Left lung (tissue), 10 donors: ENCODE measurements around the gene MICU1. TPM values are rescaled to one million over a fixed set of nuclear protein-coding genes. Genes with fewer than 3 reads are reported as not detected.

Source experiments
- ATAC-seq: fragments of 200-7000 bp; cut with Tn5 transposase; one replicate; pipeline ENCODE4 v1.9.1; 2020; ENCODE audit warnings: moderate library complexity
- DNase-seq, 4 donors: peaks; one replicate each; pipeline ENCODE4 v3.0.0-alpha.2; 2013 to 2020
- H3K27ac ChIP-seq, 2 donors: fragments of 200-600 bp; sonication (generic) in 1 of 2; one replicate each; pipeline versions ENCODE4 v1.5.0 to v1.8.0; 2020 to 2021
- H3K27me3 ChIP-seq, 2 donors: fragments of 200-600 bp; sonication (generic) in 1 of 2; one replicate each; pipeline versions ENCODE4 v1.5.0 to v1.8.0; 2020 to 2021
- H3K36me3 ChIP-seq, 2 donors: fragments of 200-600 bp; sonication (generic) in 1 of 2; one replicate each; pipeline versions ENCODE4 v1.5.0 to v1.8.0; 2020 to 2021
- H3K4me1 ChIP-seq, 2 donors: fragments of 200-600 bp; one replicate each; pipeline ENCODE4 v1.8.0; 2021
- H3K4me3 ChIP-seq, 2 donors: fragments of 200-600 bp; sonication (generic) in 1 of 2; one replicate each; pipeline versions ENCODE4 v1.5.0 to v1.8.0; 2020 to 2021; ENCODE audit warnings: mild to moderate bottlenecking in 1 of 2
- H3K9me3 ChIP-seq, 2 donors: fragments of 200-600 bp; sonication (generic) in 1 of 2; one replicate each; pipeline versions ENCODE4 v1.5.0 to v1.8.0; 2020 to 2021
- intact Hi-C, 2 donors: fragments of 100-400 bp; cut with DNase I; formaldehyde crosslinking; loops; one replicate each; pipeline versions ENCODE4 v1.11.2 to v1.14.2; 2022
- polyA plus RNA-seq, 6 donors: library from polyadenylated mRNA; unstranded; fragments of 120-200 nt; gene quantifications; one replicate each; pipeline ENCODE4 v1.2.1, GENCODE V29; 2013; ENCODE audit not compliant: insufficient read length in 6 of 6
- total RNA-seq, 2 donors: library from RNA; stranded (reverse); fragmentation: NEBNext Ultra II Directional; extraction: Animal tissue kit (Norgen Biotek cat#: 25700); gene quantifications; one replicate each; pipeline ENCODE4 v1.2.1, GENCODE V29; 2021
- TF ChIP-seq, protein P1 (sequence below), 2 donors: fragments of 200-600 bp; sonication (generic) in 1 of 2; IDR thresholded peaks; one replicate each; pipeline versions ENCODE4 v1.5.0 to v1.8.0; 2021; ENCODE audit warnings: antibody characterized with exemption in 2 of 2
- donor health status: DM: no; HTN: yes; CAD: no.
- donor health status: DM: no; HTN: no; CAD: no.

MICU1 gene
- total and polyA plus RNA-seq, 8 donors: 49.8 to 67.4 (median 56.0) TPM

DNA sequence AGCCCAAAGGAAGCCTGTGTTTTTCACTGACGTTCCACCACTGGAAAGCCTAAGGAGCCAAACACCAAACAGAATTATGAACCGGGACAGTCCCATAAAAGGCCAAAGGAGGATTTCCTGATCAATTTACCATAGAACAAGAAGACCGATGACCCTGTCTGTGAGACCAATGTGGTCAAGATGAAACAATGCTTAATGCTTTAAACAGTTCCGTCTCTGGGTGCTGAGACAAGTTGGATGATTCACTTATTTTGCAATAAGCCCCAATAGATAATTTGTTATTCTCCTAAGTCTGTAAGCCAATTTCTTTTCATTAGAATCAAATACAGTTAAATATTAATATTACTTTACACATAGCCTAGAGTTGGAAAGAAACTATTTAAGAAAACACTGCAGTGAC is 134.9 kb downstream of the MICU1 start:
- H3K9me3 ChIP-seq: no peaks in the 10 kb centered on the region
- H3K4me3 ChIP-seq: no peak overlapping the region
- no peaks in the 10 kb centered on the region for H3K4me1 ChIP-seq
- no peak for ATAC-seq
- H3K27me3 ChIP-seq: no peaks in the 10 kb centered on the region
- no peak for DNase-seq
- H3K36me3 ChIP-seq: no peaks in the 10 kb centered on the region
- intact Hi-C loops: no loop called here
- H3K27ac ChIP-seq: no peak overlapping the region
- TF ChIP-seq, protein P1, sequence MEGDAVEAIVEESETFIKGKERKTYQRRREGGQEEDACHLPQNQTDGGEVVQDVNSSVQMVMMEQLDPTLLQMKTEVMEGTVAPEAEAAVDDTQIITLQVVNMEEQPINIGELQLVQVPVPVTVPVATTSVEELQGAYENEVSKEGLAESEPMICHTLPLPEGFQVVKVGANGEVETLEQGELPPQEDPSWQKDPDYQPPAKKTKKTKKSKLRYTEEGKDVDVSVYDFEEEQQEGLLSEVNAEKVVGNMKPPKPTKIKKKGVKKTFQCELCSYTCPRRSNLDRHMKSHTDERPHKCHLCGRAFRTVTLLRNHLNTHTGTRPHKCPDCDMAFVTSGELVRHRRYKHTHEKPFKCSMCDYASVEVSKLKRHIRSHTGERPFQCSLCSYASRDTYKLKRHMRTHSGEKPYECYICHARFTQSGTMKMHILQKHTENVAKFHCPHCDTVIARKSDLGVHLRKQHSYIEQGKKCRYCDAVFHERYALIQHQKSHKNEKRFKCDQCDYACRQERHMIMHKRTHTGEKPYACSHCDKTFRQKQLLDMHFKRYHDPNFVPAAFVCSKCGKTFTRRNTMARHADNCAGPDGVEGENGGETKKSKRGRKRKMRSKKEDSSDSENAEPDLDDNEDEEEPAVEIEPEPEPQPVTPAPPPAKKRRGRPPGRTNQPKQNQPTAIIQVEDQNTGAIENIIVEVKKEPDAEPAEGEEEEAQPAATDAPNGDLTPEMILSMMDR (IDR thresholded peaks at IDR 0.05): no peak

DNA sequence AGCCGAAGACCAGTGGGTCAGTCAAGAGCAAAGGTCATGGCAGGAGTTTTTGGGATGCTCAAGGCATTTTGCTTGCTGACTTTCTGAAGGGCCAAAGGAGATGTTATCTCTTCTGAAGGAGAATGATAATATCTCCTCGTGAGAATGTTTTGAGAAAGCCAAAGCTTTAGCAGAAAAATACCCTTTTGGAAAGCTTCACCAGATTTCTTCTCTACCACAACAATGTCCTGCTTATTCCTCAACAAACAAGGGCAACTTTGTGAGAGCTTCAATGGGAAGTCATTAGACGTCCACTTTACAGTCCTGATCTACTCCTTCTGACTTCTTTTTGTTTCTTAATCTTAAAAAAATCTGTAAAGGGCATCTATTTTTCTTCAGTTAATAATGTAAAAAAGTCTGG is 138.4 kb downstream of the MICU1 start:
- no peak overlapping the region for H3K27ac ChIP-seq
- no peaks in the 10 kb centered on the region for H3K4me1 ChIP-seq
- ATAC-seq (no peak), DNase-seq (no peak)
- H3K9me3 ChIP-seq: no peaks in the 10 kb centered on the region
- no peak overlapping the region for H3K4me3 ChIP-seq
- TF ChIP-seq, protein P1 (IDR thresholded peaks at IDR 0.05): no peak
- intact Hi-C loops: no loop called here
- H3K36me3 ChIP-seq: no peaks in the 10 kb centered on the region
- H3K27me3 ChIP-seq: no peaks in the 10 kb centered on the region

DNA sequence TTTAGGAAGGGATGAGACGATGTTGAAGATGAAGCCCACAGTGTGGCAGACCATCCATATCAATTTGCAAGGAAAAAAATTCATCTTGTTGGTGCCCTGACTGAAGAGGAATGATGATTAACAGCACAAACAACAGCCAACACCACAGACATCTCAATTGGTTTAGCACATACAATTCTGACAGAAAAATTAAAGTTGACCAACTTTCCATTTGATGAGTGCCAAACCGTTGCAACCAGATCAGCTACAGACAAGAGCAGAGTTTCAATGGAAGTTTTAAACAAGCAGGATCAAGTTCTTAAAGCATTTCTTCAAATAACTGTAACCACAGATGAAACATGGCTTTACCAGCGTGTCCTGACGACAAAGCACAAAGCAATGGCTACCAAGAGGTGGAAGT is 138.8 kb downstream of the MICU1 start:
- H3K36me3 ChIP-seq: no peaks in the 10 kb centered on the region
- H3K27me3 ChIP-seq: no peaks in the 10 kb centered on the region
- intact Hi-C loops: no loop called here
- no peak overlapping the region for H3K4me3 ChIP-seq
- TF ChIP-seq, protein P1 (IDR thresholded peaks at IDR 0.05): no peak
- ATAC-seq (no peak), DNase-seq (no peak)
- no peaks in the 10 kb centered on the region for H3K9me3 ChIP-seq
- H3K27ac ChIP-seq: no peak overlapping the region
- H3K4me1 ChIP-seq: no peaks in the 10 kb centered on the region

DNA sequence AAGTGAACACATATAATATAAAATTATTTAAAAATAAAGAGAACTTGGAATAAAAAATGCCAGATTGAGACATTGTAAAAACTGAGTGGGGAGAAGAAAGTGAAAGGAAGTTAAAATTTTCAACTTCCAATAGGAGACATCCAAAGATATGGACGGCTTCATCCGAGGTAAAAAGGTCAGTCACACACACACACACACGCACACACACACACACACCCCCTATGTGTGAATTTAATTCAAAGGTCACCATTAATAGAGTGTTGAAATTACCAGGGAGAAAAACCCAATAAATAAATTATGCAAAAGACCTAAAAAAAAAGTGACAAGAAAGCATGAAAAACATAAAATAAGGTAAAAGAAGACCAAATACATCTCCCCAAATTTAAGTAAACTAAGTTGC is 140.2 kb downstream of the MICU1 start:
- DNase-seq (no peak), ATAC-seq (no peak)

DNA sequence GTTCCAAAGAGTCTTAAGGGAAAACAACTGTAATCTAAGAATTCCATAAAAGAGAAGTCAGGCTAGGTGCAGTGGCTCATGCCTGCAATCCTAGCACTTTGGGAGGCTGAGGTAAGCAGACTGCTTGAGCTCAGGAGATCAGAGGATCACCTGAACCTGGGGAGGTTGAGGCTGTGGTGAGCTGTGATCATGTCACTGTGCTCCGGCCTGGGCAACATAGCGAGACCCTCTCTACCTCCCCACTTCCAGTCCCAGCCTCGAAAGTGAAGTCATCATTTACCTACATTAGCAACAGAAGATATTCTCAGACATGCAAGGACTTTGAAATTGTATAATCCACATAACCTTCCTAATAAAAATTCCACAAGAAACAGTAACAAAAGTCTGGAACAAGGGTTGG is 141.4 kb downstream of the MICU1 start:
- ATAC-seq: no peak
- Histone ChIP-seq H3K4me1 (no peaks in the 10 kb centered on the region), H3K4me3 (no peak overlapping the region), H3K27ac (no peak overlapping the region), H3K9me3 (no peaks in the 10 kb centered on the region), H3K27me3 (no peaks in the 10 kb centered on the region), H3K36me3 (no peaks in the 10 kb centered on the region)
- no peak for DNase-seq
- intact Hi-C loops: no loop called here
- TF ChIP-seq, protein P1 (IDR thresholded peaks at IDR 0.05): no peak

More for the DNA sequence above, 140.2 kb downstream of the MICU1 start:
- no peaks in the 10 kb centered on the region for H3K9me3 ChIP-seq
- intact Hi-C loops: no loop called here
- no peak overlapping the region for H3K27ac ChIP-seq
- no peaks in the 10 kb centered on the region for H3K27me3 ChIP-seq
- H3K4me1 ChIP-seq: no peaks in the 10 kb centered on the region
- TF ChIP-seq, protein P1 (IDR thresholded peaks at IDR 0.05): no peak
- no peaks in the 10 kb centered on the region for H3K36me3 ChIP-seq
- no peak overlapping the region for H3K4me3 ChIP-seq
